HepG2 (cell line): ENCODE measurements around the gene ARHGEF16. TPM values are rescaled to one million over a fixed set of nuclear protein-coding genes. Genes with fewer than 3 reads are reported as not detected.

Source experiments
- AKNA ChIP-seq: sonication (generic); formaldehyde crosslinking; IDR thresholded peaks from 2 replicates; pipeline ENCODE4 v1.4.0; 2020; ENCODE audit warnings: missing genetic modification reagents, borderline replicate concordance
- CBX5 ChIP-seq: sonication (generic); formaldehyde crosslinking; IDR thresholded peaks from 2 replicates; pipeline ENCODE4 v1.4.0; 2020; ENCODE audit warnings: missing genetic modification reagents, borderline replicate concordance
- DPF2 ChIP-seq: sonication (generic); formaldehyde crosslinking; IDR thresholded peaks from 2 replicates; pipeline ENCODE4 v1.4.0; 2020; ENCODE audit warnings: mild to moderate bottlenecking, low read depth, missing genetic modification reagents, borderline replicate concordance
- HNRNPK ChIP-seq: fragments of 200-400 bp; formaldehyde crosslinking; IDR thresholded peaks from 2 replicates; pipeline ENCODE4 v1.6.1; 2018; ENCODE audit warnings: low read length, low read depth, moderate library complexity, mild to moderate bottlenecking; ENCODE audit not compliant: poor library complexity, severe bottlenecking
- JUND ChIP-seq: sonication (generic); formaldehyde crosslinking; IDR thresholded peaks from 2 replicates; pipeline ENCODE4 v1.8.0; 2022; ENCODE audit warnings: mild to moderate bottlenecking, missing genetic modification reagents
- KAT7 ChIP-seq: IDR thresholded peaks from 2 replicates; pipeline ENCODE4 v1.6.1; 2018; ENCODE audit warnings: borderline replicate concordance, missing compliant biosample characterization
- MAFG ChIP-seq: sonication (generic); formaldehyde crosslinking; IDR thresholded peaks from 2 replicates; pipeline ENCODE4 v1.5.1; 2020; ENCODE audit warnings: mild to moderate bottlenecking, missing genetic modification reagents
- PRDM4 ChIP-seq: sonication (generic); formaldehyde crosslinking; IDR thresholded peaks from 2 replicates; pipeline ENCODE4 v1.9.0; 2021; ENCODE audit warnings: missing genetic modification reagents, borderline replicate concordance
- RBM22 ChIP-seq: fragments of 200-400 bp; formaldehyde crosslinking; optimal IDR thresholded peaks from 2 replicates; pipeline ENCODE3; 2017; ENCODE audit warnings: mild to moderate bottlenecking, low read length, moderate library complexity
- TAF1 ChIP-seq: sonication (generic); formaldehyde crosslinking; IDR thresholded peaks from 2 replicates; pipeline ENCODE4 v1.4.0; 2020; ENCODE audit warnings: missing genetic modification reagents
- XRCC5 ChIP-seq: fragments of 200-400 bp; formaldehyde crosslinking; optimal IDR thresholded peaks from 2 replicates; pipeline ENCODE3; 2017; ENCODE audit warnings: mild to moderate bottlenecking, low read length
- ZBTB21 ChIP-seq: sonication (generic); formaldehyde crosslinking; IDR thresholded peaks from 2 replicates; pipeline ENCODE4 v1.4.0; 2020; ENCODE audit warnings: missing genetic modification reagents
- ZBTB38 ChIP-seq: sonication (generic); formaldehyde crosslinking; IDR thresholded peaks from 2 replicates; pipeline ENCODE4 v1.5.1; 2020; ENCODE audit warnings: mild to moderate bottlenecking, missing genetic modification reagents
- ZEB1 ChIP-seq: IDR thresholded peaks from 2 replicates; pipeline ENCODE4 v1.6.1; 2012; ENCODE audit warnings: mild to moderate bottlenecking, low read depth, inconsistent platforms; ENCODE audit not compliant: insufficient replicate concordance
- ZNF276 ChIP-seq: sonication (generic); formaldehyde crosslinking; IDR thresholded peaks from 2 replicates; pipeline ENCODE4 v1.4.0; 2020; ENCODE audit warnings: mild to moderate bottlenecking, low read depth, missing genetic modification reagents
- ZNF441 ChIP-seq: sonication (generic); formaldehyde crosslinking; IDR thresholded peaks from 2 replicates; pipeline ENCODE4 v1.7.0; 2021; ENCODE audit warnings: missing genetic modification reagents, borderline replicate concordance
- ZNF512 ChIP-seq: sonication (generic); formaldehyde crosslinking; IDR thresholded peaks from 2 replicates; pipeline ENCODE4 v1.4.0; 2020; ENCODE audit warnings: mild to moderate bottlenecking, missing genetic modification reagents
- ZNF629 ChIP-seq: sonication (generic); formaldehyde crosslinking; conservative IDR thresholded peaks from 2 replicates; pipeline ENCODE4 v1.5.0; 2020; ENCODE audit warnings: missing genetic modification reagents
- polyA plus RNA-seq, 8 experiments: library from polyadenylated mRNA; depleted of rRNA in 3 of 8; stranded (reverse) in 7 of 8; unstranded in 1 of 8; fragments of >200 nt; fragmentation: Illumina TruSeq in 4 of 8; extraction: Trizol in 4 of 8; gene quantifications; 2 replicates each; pipeline versions ENCODE4 v1.2.1 to v1.2.3, GENCODE V29; 2011 to 2016; ENCODE audit warnings: low read depth in 4 of 8, missing spikeins in 1 of 8, mixed read lengths in 1 of 8; ENCODE audit not compliant: insufficient read depth in 1 of 8
- total RNA-seq, 5 experiments: library from RNA; depleted of rRNA; stranded (reverse); fragments of >200 nt; fragmentation: Illumina TruSeq; extraction: Trizol; gene quantifications; 2 replicates each; pipeline ENCODE4 v1.2.3, GENCODE V29; 2016; ENCODE audit warnings: low read depth in 1 of 5

ARHGEF16 gene
- total and polyA plus RNA-seq, 2 of the 13 experiments (the other 11 are each of a cell fraction or from before 2014, with no cell fraction given), result 20.3 to 39.9 TPM

GRCh38 chr1:3454811-3455618 lies 550 bp downstream of the ARHGEF16 start (continued):
- TF ChIP-seq PRDM4 (CRISPR knock-in tag) (no peak), AKNA (CRISPR knock-in tag) (no peak), ZNF441 (CRISPR knock-in tag) (peak; percentile 97), ZEB1 (no peak), RBM22 (peak; percentile 42), ZBTB38 (CRISPR knock-in tag) (no peak), ZNF276 (CRISPR knock-in tag) (no peak), JUND (CRISPR knock-in tag) (no peak), KAT7 (CRISPR knock-in tag) (no peak), ZBTB21 (no peak), ZNF512 (no peak), TAF1 (CRISPR knock-in tag) (no peak; the same call in 1 of the 2 replicates), ZNF629 (CRISPR knock-in tag) (no peak), MAFG (CRISPR knock-in tag) (no peak), CBX5 (CRISPR knock-in tag) (no peak), XRCC5 (no peak), HNRNPK (no peak), DPF2 (CRISPR knock-in tag) (no peak)
